ENCODE measurements around the gene CELF2.

CELF2 gene

DNA sequence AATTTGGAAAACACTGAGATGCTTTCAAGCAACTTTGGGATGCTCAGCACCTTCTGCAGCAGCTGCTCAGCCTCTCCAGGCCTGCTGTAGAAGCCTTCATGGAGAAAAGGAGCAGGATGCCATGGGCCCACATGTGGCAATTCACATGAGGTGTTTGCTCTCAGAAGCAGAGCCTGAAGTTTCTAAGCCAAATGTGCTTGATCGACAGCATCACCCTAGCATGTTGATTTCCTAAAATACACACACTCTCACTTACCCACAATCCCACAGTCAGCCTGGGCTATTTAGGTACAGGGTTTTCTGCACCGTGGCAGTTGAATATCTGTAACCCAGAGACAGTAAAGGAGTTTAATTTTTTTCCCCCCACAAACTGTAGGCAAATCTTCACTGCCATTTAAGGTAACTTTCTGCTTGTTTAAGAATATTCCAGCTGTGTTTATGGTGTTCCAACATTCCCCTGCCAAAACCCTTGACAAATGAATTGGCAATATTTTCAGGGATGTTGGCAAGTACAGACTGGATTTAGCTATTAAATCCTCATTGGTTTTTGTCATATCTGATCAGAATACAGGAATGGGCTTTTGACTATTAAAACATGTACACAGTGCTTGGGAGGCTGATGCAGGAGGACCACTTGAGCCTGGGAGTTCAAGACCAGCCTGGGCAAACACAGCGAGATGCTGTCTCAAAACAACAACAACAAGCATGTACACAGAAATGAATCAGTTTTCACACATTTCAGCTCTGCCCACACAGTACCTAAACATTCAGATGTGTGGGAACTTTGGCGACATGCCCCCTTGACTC is 244.2 kb downstream of the CELF2 start:
- no peak overlapping the region for H2BK120ac ChIP-seq (ENCODE audit: low read depth, low read length)
- no peak overlapping the region for H3K4me3 ChIP-seq (ENCODE audit: low read length in 2 of 2)
- no peak overlapping the region for H2BK15ac ChIP-seq (ENCODE audit: low read length)
- H2AK5ac ChIP-seq (ENCODE audit: low read depth, low read length): no peak overlapping the region
- H3K9ac ChIP-seq (ENCODE audit: low read depth, low read length, poor library complexity): no peak overlapping the region
- no peak overlapping the region for H3K14ac ChIP-seq (ENCODE audit: low read length)
- peaks cover 19 to 25% of the 10 kb centered on the region in 2 donors for H3K36me3 ChIP-seq (replicated peaks in 1 of 2; ENCODE audit: control insufficient read depth in 2 of 2, insufficient read depth in 2 of 2, low read length in 2 of 2)
- H3K23ac ChIP-seq (ENCODE audit: low read depth, low read length, poor library complexity): no peak overlapping the region
- H3K18ac ChIP-seq (ENCODE audit: low read length): no peak overlapping the region
- WGBS, 2 donors (ENCODE audit: extremely low coverage in 2 of 2, insufficient read length in 2 of 2, insufficient replicate concordance in 1 of 2): no CpG with 5 or more reads among the region's 4 CpGs
- H3K27me3 ChIP-seq (ENCODE audit: control insufficient read depth in 3 of 3, insufficient read depth in 3 of 3, low read depth in 1 of 3, low read length in 3 of 3): no peaks in the 10 kb centered on the region
- DNase-seq (ENCODE audit: low spot score): no peak
- H2BK12ac ChIP-seq (ENCODE audit: low read length): no peak overlapping the region
- H3K27ac ChIP-seq (replicated peaks; ENCODE audit: low read length): no peak overlapping the region
- H3K79me1 ChIP-seq (ENCODE audit: low read depth, low read length): no peaks in the 10 kb centered on the region
- H3K9me3 ChIP-seq (replicated peaks in 1 of 2; ENCODE audit: control insufficient read depth in 2 of 2, insufficient read depth in 1 of 2, low read depth in 1 of 2, low read length in 2 of 2): no peaks in the 10 kb centered on the region
- peaks cover 5 to 12% of the 10 kb centered on the region in 2 donors for H3K4me1 ChIP-seq (ENCODE audit: control insufficient read depth in 2 of 2, insufficient read depth in 1 of 2, low read depth in 1 of 2, low read length in 2 of 2)
- H2AFZ ChIP-seq (ENCODE audit: low read length): no peak overlapping the region
- H4K8ac ChIP-seq (ENCODE audit: low read depth, low read length): no peak overlapping the region
- no peak overlapping the region for H3K4ac ChIP-seq (ENCODE audit: low read length)
- H4K91ac ChIP-seq (ENCODE audit: low read depth, low read length, poor library complexity): no peak overlapping the region
- H3K4me2 ChIP-seq (ENCODE audit: insufficient read depth, low read length, poor library complexity, severe bottlenecking): no peak overlapping the region
- no peak overlapping the region for H2BK5ac ChIP-seq (ENCODE audit: low read length)

DNA sequence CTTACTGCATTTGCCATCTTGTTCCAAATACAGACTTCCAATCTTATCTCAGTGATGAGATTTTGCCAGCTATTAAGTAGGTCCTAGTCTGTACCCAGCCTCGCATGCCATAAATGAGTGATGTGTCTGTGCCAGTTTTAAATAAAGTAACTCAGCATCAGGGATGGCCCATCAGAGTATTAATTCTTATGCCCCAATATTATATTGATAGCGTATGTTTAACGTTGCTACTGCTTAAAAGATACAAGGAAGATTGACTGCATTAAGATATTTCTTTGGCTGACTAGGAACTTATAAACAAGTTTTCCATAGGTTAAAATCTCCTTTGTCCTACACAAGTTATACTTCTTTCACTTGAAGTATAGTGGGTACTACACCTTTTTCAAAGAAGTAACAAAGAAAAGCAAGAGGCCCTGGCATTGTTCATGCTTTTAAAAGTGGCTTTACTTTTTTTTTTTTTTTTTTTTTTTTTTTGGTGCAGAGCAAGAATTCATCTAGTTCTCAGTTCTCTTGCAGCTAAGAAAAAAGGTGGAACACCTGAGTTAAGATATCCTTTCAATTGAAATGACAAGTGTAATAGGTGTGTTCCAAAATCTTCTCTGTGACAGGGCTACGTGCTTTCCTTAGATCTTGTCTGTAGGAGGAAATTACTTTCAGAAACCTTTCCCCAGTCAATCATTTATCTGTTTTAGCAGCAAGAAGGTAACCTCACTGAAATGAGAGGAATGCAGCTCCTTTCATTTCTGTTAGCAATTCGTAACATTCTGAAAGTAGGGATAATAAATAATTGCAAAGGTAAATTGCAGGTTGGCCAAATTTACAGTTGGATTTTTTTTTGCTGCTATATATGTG is 245.0 kb downstream of the CELF2 start:
- H3K9me3 ChIP-seq (replicated peaks in 1 of 2; ENCODE audit: control insufficient read depth in 2 of 2, insufficient read depth in 1 of 2, low read depth in 1 of 2, low read length in 2 of 2): no peaks in the 10 kb centered on the region
- H3K4me2 ChIP-seq (ENCODE audit: insufficient read depth, low read length, poor library complexity, severe bottlenecking): no peak overlapping the region
- WGBS, 2 donors (ENCODE audit: extremely low coverage in 2 of 2, insufficient read length in 2 of 2, insufficient replicate concordance in 1 of 2): no CpG with 5 or more reads among the region's 5 CpGs
- no peaks in the 10 kb centered on the region for H3K27me3 ChIP-seq (ENCODE audit: control insufficient read depth in 3 of 3, insufficient read depth in 3 of 3, low read depth in 1 of 3, low read length in 3 of 3)
- H3K23ac ChIP-seq (ENCODE audit: low read depth, low read length, poor library complexity): no peak overlapping the region
- no peak overlapping the region for H2BK12ac ChIP-seq (ENCODE audit: low read length)
- H3K4me1 ChIP-seq (ENCODE audit: control insufficient read depth in 2 of 2, insufficient read depth in 1 of 2, low read depth in 1 of 2, low read length in 2 of 2): peaks cover 7 to 15% of the 10 kb centered on the region in 2 donors
- no peak overlapping the region for H3K4ac ChIP-seq (ENCODE audit: low read length)
- H3K36me3 ChIP-seq (replicated peaks in 1 of 2; ENCODE audit: control insufficient read depth in 2 of 2, insufficient read depth in 2 of 2, low read length in 2 of 2): peaks cover 18 to 25% of the 10 kb centered on the region in 2 donors
- H2BK15ac ChIP-seq (ENCODE audit: low read length): no peak overlapping the region
- no peak for DNase-seq (ENCODE audit: low spot score)
- H3K9ac ChIP-seq (ENCODE audit: low read depth, low read length, poor library complexity): no peak overlapping the region
- no peak overlapping the region for H2AK5ac ChIP-seq (ENCODE audit: low read depth, low read length)
- H4K91ac ChIP-seq (ENCODE audit: low read depth, low read length, poor library complexity): no peak overlapping the region
- no peak overlapping the region for H4K8ac ChIP-seq (ENCODE audit: low read depth, low read length)
- no peak overlapping the region for H2AFZ ChIP-seq (ENCODE audit: low read length)
- H3K4me3 ChIP-seq (ENCODE audit: low read length in 2 of 2): no peak overlapping the region
- H3K14ac ChIP-seq (ENCODE audit: low read length): no peak overlapping the region
- no peaks in the 10 kb centered on the region for H3K79me1 ChIP-seq (ENCODE audit: low read depth, low read length)
- no peak overlapping the region for H3K27ac ChIP-seq (replicated peaks; ENCODE audit: low read length)
- no peak overlapping the region for H2BK5ac ChIP-seq (ENCODE audit: low read length)
- no peak overlapping the region for H2BK120ac ChIP-seq (ENCODE audit: low read depth, low read length)
- no peak overlapping the region for H3K18ac ChIP-seq (ENCODE audit: low read length)

DNA sequence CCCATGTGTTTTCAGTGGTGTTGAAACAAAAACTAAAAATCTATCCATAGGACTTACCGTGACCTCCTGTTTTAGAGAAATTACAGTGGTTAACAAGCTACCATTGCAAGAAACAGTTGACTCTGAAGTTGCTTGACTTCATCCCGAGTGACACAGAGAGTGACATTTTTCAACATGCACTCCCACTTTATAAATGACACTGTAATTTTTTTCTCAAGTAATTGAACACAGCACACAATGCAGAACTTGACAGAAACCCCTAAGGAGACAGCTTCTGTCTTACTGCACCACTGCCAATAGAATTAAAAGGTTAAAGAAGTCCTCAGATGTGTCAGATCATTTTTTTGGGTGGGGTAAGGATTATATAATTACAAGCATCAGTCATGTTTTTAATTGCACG is 246.1 kb downstream of the CELF2 start:
- Histone ChIP-seq H3K27ac (replicated peaks; ENCODE audit: low read length) (no peak overlapping the region), H3K36me3 (replicated peaks in 1 of 2; ENCODE audit: control insufficient read depth in 2 of 2, insufficient read depth in 2 of 2, low read length in 2 of 2) (peaks cover 8 to 20% of the 10 kb centered on the region in 2 donors), H3K79me1 (ENCODE audit: low read depth, low read length) (no peaks in the 10 kb centered on the region), H4K8ac (ENCODE audit: low read depth, low read length) (no peak overlapping the region), H3K9me3 (replicated peaks in 1 of 2; ENCODE audit: control insufficient read depth in 2 of 2, insufficient read depth in 1 of 2, low read depth in 1 of 2, low read length in 2 of 2) (no peaks in the 10 kb centered on the region), H3K14ac (ENCODE audit: low read length) (no peak overlapping the region), H2AFZ (ENCODE audit: low read length) (no peak overlapping the region), H2BK12ac (ENCODE audit: low read length) (no peak overlapping the region), H4K91ac (ENCODE audit: low read depth, low read length, poor library complexity) (no peak overlapping the region), H3K18ac (ENCODE audit: low read length) (no peak overlapping the region), H3K23ac (ENCODE audit: low read depth, low read length, poor library complexity) (no peak overlapping the region), H2AK5ac (ENCODE audit: low read depth, low read length) (no peak overlapping the region), H3K4me2 (ENCODE audit: insufficient read depth, low read length, poor library complexity, severe bottlenecking) (no peak overlapping the region), H2BK5ac (ENCODE audit: low read length) (no peak overlapping the region), H3K4me1 (ENCODE audit: control insufficient read depth in 2 of 2, insufficient read depth in 1 of 2, low read depth in 1 of 2, low read length in 2 of 2) (peaks cover 7 to 15% of the 10 kb centered on the region in 2 donors), H3K27me3 (ENCODE audit: control insufficient read depth in 3 of 3, insufficient read depth in 3 of 3, low read depth in 1 of 3, low read length in 3 of 3) (no peaks in the 10 kb centered on the region), H2BK15ac (ENCODE audit: low read length) (no peak overlapping the region), H3K9ac (ENCODE audit: low read depth, low read length, poor library complexity) (no peak overlapping the region), H2BK120ac (ENCODE audit: low read depth, low read length) (no peak overlapping the region), H3K4me3 (ENCODE audit: low read length in 2 of 2) (no peak overlapping the region), H3K4ac (ENCODE audit: low read length) (no peak overlapping the region)
- DNase-seq (ENCODE audit: low spot score): no peak
- WGBS, 2 donors (ENCODE audit: extremely low coverage in 2 of 2, insufficient read length in 2 of 2, insufficient replicate concordance in 1 of 2): no CpG with 5 or more reads among the region's 3 CpGs
